Loucy (cell line): ENCODE results near the gene F12.

ENCODE experiments used
- EZH2phosphoT487 ChIP-seq: fragments of 200-600 bp; IDR thresholded peaks from 2 replicates; pipeline ENCODE4 v1.6.1; 2018; ENCODE audit warnings: antibody characterized with exemption, mild to moderate bottlenecking, moderate library complexity, borderline replicate concordance
- TF ChIP-seq, protein P1 (sequence below): fragments of 200-600 bp; sonication (generic); conservative IDR thresholded peaks from 2 replicates; pipeline ENCODE4 v1.5.1; 2014; ENCODE audit warnings: mild to moderate bottlenecking, antibody characterized with exemption, low read length

DNA sequence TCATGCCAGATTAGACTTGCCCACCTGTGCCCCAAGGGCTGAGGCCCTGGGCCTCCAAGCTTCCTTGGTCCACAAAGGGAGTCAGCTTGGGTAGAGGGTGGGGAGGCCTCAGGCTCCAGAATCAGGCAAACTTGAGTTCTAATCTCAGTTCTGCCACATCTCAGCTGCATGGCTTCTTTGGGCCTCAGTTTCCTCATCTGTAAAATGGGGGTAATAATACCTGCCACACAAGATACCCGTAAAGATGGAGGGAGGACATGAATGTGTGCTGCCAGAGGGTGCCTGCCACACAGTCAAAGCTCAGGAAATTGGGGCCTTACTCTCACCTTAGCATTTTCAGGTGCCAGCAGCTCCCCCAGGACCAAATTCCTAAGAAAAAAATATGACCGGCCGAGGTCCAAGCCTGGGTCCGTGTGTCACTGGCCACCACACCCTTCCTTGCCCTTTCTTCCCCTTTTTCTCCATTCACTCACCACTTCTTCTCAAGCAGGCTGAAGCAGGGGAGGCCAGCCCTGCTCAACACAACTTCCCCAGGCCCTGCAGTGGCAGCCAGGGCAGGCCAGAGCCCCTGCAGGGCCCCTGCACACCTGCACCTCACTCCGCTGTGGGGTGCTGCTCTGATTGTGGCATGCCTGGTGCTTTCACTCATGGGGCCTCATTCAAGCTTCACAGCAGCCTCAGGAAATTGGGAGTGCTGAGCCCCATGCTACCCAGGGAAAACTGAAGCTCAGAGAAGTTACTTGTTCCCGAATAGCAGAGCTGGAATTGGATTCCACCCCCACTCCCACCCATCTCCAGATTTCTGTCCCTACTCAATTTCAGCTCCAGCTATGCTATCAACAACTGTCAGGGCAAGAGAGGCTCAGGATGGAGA is 47.7 kb downstream of the F12 start:
- TF ChIP-seq, protein P1, sequence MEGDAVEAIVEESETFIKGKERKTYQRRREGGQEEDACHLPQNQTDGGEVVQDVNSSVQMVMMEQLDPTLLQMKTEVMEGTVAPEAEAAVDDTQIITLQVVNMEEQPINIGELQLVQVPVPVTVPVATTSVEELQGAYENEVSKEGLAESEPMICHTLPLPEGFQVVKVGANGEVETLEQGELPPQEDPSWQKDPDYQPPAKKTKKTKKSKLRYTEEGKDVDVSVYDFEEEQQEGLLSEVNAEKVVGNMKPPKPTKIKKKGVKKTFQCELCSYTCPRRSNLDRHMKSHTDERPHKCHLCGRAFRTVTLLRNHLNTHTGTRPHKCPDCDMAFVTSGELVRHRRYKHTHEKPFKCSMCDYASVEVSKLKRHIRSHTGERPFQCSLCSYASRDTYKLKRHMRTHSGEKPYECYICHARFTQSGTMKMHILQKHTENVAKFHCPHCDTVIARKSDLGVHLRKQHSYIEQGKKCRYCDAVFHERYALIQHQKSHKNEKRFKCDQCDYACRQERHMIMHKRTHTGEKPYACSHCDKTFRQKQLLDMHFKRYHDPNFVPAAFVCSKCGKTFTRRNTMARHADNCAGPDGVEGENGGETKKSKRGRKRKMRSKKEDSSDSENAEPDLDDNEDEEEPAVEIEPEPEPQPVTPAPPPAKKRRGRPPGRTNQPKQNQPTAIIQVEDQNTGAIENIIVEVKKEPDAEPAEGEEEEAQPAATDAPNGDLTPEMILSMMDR: no peak
- TF ChIP-seq EZH2phosphoT487: no peak
